ENCODE data around the gene P2RX6. TPM values are rescaled to one million over a fixed set of nuclear protein-coding genes. Genes with fewer than 3 reads are reported as not detected.

Gene P2RX6
- total and polyA plus RNA-seq, 4 donors = 0.05 to 0.59 (median 0.33) TPM

DNA sequence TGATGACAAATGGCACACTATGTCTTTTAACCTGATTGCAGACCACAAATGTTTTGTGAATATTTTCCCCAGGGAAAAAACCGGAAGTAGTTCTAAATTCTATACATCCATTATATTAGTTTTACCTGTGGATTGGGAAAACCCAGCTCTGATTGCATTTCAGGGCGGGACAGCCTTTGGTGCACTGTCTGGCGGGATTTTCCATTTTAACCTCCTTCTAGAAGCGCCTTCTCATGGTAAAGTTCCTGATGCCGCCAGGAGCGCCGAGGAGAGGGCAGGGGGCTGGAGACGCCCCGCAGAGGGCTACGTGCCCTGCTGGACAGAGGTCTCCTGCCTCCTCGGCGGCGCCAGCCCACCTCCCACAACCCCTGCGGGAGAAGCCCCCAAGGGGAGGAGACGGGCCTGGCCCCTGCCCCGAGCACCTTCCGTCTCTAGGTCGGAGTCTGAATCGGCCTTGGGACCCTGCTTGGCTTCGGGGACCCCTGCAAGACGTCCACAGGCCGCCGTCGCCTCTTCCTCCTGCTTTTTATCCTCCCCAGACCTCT lies 1.2 kb upstream of the P2RX6 start:
- no peak for DNase-seq (ENCODE audit: low spot score)
- WGBS = 16% methylated on average over 24 of the region's 24 CpGs
- Histone ChIP-seq H3K9me3 (ENCODE audit: control insufficient read depth in 4 of 4, low read length in 3 of 4) (no peaks in the 10 kb centered on the region), H3K9ac (ENCODE audit: low read depth in 1 of 2, low read length in 2 of 2) (no peak overlapping the region), H3K36me3 (ENCODE audit: control insufficient read depth in 4 of 4, insufficient read depth in 3 of 4, low read depth in 1 of 4, low read length in 3 of 4) (no peaks in the 10 kb centered on the region), H3K27ac (ENCODE audit: low read depth in 1 of 2, low read length in 2 of 2) (peak overlapping the region; percentile 51 to 52), H3K4me3 (ENCODE audit: low read depth in 1 of 3, low read length in 3 of 3) (peak overlapping the region in 2 of 3 donors; percentile 29 to 37), H3K27me3 (ENCODE audit: control insufficient read depth in 4 of 4, insufficient read depth in 4 of 4, low read length in 3 of 4) (no peaks in the 10 kb centered on the region), H3K4me1 (ENCODE audit: control insufficient read depth in 4 of 4, insufficient read depth in 4 of 4, low read length in 3 of 4) (peaks cover 0 to 7% (median 3%) of the 10 kb centered on the region in 4 donors)
- TF ChIP-seq FOXA2 (IDR thresholded peaks at IDR 0.05) (no peak), NR2F2 (IDR thresholded peaks at IDR 0.05) (no peak), GABPA (IDR thresholded peaks at IDR 0.05 in 1 of 2, conservative IDR thresholded peaks at IDR 0.05 in 1 of 2) (no peak), FOXA1 (IDR thresholded peaks at IDR 0.05) (no peak), HNF4G (IDR thresholded peaks at IDR 0.05) (no peak), HNF4A (conservative IDR thresholded peaks at IDR 0.05) (no peak)
- TF ChIP-seq, protein P1, sequence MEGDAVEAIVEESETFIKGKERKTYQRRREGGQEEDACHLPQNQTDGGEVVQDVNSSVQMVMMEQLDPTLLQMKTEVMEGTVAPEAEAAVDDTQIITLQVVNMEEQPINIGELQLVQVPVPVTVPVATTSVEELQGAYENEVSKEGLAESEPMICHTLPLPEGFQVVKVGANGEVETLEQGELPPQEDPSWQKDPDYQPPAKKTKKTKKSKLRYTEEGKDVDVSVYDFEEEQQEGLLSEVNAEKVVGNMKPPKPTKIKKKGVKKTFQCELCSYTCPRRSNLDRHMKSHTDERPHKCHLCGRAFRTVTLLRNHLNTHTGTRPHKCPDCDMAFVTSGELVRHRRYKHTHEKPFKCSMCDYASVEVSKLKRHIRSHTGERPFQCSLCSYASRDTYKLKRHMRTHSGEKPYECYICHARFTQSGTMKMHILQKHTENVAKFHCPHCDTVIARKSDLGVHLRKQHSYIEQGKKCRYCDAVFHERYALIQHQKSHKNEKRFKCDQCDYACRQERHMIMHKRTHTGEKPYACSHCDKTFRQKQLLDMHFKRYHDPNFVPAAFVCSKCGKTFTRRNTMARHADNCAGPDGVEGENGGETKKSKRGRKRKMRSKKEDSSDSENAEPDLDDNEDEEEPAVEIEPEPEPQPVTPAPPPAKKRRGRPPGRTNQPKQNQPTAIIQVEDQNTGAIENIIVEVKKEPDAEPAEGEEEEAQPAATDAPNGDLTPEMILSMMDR (IDR thresholded peaks at IDR 0.05; ENCODE audit: low read depth, low read length, missing input control) = no peak
- TF ChIP-seq, protein P2, sequence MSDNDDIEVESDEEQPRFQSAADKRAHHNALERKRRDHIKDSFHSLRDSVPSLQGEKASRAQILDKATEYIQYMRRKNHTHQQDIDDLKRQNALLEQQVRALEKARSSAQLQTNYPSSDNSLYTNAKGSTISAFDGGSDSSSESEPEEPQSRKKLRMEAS (IDR thresholded peaks at IDR 0.05) = no peak
- TF ChIP-seq, protein P3, sequence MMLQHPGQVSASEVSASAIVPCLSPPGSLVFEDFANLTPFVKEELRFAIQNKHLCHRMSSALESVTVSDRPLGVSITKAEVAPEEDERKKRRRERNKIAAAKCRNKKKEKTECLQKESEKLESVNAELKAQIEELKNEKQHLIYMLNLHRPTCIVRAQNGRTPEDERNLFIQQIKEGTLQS (IDR thresholded peaks at IDR 0.05) = no peak

DNA sequence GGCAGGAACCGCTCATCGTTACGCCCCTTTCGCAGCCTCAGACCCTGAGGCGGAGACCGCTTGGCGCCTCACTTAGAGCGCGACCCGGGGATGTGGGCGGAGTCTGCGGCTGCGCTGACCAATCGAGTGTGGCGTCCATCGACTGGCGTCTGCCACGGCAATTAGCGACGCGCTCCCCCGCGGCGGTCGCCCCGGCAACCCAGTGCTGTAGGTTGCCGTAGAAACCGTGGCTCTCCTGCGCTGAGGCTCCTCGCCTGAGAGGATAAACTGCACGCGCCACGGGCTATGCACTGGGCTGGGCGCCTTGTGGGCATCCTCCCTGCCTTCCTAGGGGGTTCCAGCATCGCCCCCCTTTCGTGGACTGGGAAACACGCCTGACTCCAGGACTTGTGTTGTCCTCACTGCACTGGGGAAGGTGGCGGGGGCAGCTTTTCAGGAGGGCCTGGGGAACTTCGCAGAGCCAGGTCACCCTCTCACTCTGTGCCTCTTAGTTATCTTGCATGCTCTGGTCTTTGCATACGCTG lies 701 bp upstream of the P2RX6 start:
- WGBS = 4% methylated on average over 40 of the region's 40 CpGs
- TF ChIP-seq JUND (IDR thresholded peaks at IDR 0.05) = no peak
- no peak for TF ChIP-seq NR2F2 (IDR thresholded peaks at IDR 0.05)
- TF ChIP-seq SP1 (IDR thresholded peaks at IDR 0.05) = peak; percentile 44
- no peak for TF ChIP-seq RXRA (IDR thresholded peaks at IDR 0.05)
- Histone ChIP-seq H3K4me1 (ENCODE audit: control insufficient read depth in 4 of 4, insufficient read depth in 4 of 4, low read length in 3 of 4) (peaks cover 0 to 7% (median 3%) of the 10 kb centered on the region in 4 donors), H3K9ac (ENCODE audit: low read depth in 1 of 2, low read length in 2 of 2) (no peak overlapping the region), H3K4me3 (ENCODE audit: low read depth in 1 of 3, low read length in 3 of 3) (peak overlapping the region in 2 of 3 donors; percentile 29 to 37), H3K36me3 (ENCODE audit: control insufficient read depth in 4 of 4, insufficient read depth in 3 of 4, low read depth in 1 of 4, low read length in 3 of 4) (no peaks in the 10 kb centered on the region), H3K27ac (ENCODE audit: low read depth in 1 of 2, low read length in 2 of 2) (peak overlapping the region in 1 of 2 donors; percentile 51), H3K9me3 (ENCODE audit: control insufficient read depth in 4 of 4, low read length in 3 of 4) (no peaks in the 10 kb centered on the region), H3K27me3 (ENCODE audit: control insufficient read depth in 4 of 4, insufficient read depth in 4 of 4, low read length in 3 of 4) (no peaks in the 10 kb centered on the region)
- peak; percentile 82 for DNase-seq (ENCODE audit: low spot score)

DNA sequence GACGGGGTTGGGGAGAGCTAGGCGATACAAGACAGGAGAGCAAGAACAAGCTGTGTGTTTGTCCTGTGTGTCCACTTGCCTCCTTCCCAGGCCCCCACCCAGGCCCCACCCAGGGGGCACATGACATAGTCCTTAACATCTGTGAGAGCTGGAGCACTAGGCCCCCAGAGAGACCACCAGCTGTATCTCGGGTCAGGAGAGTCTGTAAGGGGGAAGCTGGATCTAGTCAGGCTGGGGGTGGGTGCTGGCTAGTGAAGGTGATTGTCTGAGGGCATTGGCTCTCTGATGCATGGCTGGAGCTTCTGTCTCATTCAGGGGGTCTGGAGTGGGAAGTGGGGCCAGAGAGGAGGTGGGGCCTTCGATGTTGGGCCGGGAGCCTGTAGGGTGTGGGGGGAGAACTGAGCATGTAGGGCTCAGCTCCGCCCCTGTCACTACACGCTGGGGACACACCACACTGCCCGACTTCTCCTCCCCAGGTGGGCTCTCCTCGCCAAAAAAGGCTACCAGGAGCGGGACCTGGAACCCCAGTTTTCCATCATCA lies 571 bp downstream of the P2RX6 start:
- WGBS = 79% methylated on average over 10 of the region's 10 CpGs
- H3K27ac ChIP-seq (ENCODE audit: low read depth in 1 of 2, low read length in 2 of 2) = no peak overlapping the region
- no peak overlapping the region for H3K9ac ChIP-seq (ENCODE audit: low read depth in 1 of 2, low read length in 2 of 2)
- peaks cover 0 to 7% (median 3%) of the 10 kb centered on the region in 4 donors for H3K4me1 ChIP-seq (ENCODE audit: control insufficient read depth in 4 of 4, insufficient read depth in 4 of 4, low read length in 3 of 4)
- H3K36me3 ChIP-seq (ENCODE audit: control insufficient read depth in 4 of 4, insufficient read depth in 3 of 4, low read depth in 1 of 4, low read length in 3 of 4) = no peaks in the 10 kb centered on the region
- no peaks in the 10 kb centered on the region for H3K9me3 ChIP-seq (ENCODE audit: control insufficient read depth in 4 of 4, low read length in 3 of 4)
- H3K27me3 ChIP-seq (ENCODE audit: control insufficient read depth in 4 of 4, insufficient read depth in 4 of 4, low read length in 3 of 4) = no peaks in the 10 kb centered on the region
- no peak overlapping the region for H3K4me3 ChIP-seq (ENCODE audit: low read depth in 1 of 3, low read length in 3 of 3)
- TF ChIP-seq RAD21 (IDR thresholded peaks at IDR 0.05) = no peak
- no peak for TF ChIP-seq HNF4G (IDR thresholded peaks at IDR 0.05)
- no peak for DNase-seq (ENCODE audit: low spot score)
